ENCODE measurements around the gene PGAP6.
A peak's percentile ranks its signal among the peaks of the same experiment; 100 is the strongest.
"Not testable (repeated sequence)": the region's sequence is repeated elsewhere in the genome, so short reads cannot be mapped to it uniquely, and the experiment has no call there.

Gene PGAP6

DNA sequence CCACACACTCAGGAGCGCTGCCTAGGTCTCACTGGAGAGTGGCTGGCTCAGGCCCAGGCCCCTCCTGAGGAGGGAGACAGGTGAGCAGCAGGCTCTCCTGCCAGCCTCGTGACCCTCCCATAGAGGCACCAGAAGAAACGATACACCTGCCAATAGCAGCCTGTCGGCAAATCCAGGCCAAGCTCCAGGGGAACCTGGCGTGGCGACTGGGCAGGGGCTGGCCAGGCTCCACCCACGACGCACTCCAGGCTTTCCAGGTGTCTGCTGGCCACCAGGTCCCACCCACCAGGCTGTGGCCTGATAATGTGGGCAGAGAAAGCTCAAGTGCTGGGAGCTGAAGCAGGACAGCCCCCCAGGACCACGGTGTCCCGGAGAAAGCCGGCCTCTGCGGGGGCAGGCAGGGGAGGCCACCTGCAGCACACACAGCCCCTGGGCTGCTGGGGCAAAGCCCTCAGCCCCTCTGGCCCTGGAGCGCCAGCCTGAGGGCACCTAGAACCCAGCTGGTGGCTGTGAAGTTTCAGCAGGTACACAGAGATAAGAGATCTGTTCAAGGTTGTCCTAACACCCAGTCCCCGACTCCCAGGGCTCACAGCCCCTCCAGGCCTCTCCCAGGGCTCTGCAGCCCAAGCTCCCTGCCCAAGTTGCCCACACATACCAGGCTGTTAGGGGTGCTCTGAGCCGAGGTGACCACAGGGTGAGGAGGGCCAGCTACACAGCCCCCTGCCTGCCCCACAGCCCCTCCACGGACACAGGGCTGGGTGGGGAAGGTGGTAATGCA lies 2.4 kb downstream of the PGAP6 start:
- no peak for DNase-seq (ENCODE audit: low spot score)

GRCh38 chr16:378821-379182 lies 3.0 kb downstream of the PGAP6 start:
- DNase-seq (ENCODE audit: low spot score), result no peak

DNA sequence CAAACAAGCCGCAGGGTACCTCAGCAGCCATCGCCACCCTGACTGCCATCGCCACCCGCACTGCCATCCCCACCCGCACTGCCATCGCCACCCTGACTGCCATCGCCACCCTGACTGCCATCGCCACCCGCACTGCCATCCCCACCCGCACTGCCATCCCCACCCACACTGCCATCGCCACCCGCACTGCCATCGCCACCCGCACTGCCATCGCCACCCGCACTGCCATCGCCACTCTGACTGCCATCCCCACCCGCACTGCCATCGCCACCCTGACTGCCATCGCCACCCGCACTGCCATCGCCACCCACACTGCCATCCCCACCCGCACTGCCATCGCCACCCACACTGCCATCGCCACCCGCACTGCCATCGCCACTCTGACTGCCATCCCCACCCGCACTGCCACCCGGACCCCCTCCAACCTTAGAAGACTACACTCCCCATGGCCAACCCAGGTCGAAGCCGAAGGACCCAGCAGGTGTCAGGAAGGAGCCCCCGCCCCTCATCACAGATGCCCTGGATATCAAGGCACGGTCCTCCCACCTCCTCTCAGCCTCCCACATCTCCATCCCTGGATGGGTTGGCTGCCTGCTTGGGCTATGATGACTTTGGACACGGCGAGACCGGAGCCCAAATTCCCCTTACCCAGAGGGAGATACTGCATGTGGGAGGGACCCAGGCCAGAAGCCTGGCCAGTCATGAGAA lies 3.5 kb downstream of the PGAP6 start:
- not testable (repeated sequence) for DNase-seq (ENCODE audit: low spot score)

DNA sequence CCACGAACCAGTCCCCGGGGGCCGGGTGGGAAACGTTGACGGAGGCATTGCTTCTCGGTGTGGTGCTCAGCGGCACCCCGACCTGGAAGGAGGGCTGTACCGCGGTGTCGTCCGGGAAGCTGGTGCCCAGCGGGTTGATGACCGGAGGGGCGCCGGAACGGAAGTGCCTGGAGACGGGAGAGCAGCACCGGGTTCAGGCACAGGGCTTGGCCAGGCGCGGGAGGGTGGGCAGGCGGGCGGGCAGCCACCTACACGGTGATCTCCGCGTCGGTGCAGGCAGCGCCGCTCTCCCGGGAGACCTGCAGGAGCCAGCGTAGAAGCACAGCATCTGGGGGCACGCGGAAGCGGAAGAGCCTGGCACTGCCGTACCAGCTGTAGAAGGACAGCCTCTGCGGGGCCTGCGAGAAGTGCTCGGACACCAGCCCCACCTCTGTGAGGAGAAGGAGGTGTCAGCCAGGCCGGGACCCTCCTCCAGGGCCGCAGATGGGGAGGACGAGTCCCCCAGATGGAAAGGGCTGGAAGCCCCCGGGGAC lies 4.3 kb downstream of the PGAP6 start:
- no peak for DNase-seq (ENCODE audit: low spot score)

DNA sequence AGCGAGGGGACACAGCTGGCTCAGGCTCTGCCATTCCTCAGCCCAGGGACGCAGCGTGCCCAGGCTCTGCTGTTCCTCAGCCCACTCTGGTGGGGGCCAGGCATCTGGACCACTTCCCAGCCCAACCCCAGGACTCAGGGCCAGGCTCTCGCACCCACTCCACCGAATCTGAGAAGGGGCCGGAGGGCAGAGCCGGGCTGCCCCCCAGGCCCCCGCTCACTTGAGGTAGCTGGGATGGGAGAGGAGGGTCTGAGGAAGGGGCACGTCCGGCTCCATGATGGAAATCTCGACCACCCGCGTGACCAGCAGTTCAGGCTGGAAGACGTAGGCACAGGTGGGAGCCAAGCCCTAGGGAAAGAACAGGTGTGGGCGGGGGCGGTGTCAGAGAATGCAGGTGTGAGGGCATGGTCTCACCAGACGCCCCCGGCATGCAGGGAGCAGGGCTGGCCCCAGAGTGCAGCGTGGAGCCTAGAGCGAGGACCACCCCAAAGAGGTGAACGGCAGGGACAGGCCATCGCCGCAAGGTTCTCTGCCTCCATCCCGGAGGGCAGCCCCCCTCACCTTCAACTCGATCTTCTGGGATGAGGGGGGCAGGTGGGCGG lies 4.9 kb downstream of the PGAP6 start:
- DNase-seq (ENCODE audit: low spot score), result no peak

DNA sequence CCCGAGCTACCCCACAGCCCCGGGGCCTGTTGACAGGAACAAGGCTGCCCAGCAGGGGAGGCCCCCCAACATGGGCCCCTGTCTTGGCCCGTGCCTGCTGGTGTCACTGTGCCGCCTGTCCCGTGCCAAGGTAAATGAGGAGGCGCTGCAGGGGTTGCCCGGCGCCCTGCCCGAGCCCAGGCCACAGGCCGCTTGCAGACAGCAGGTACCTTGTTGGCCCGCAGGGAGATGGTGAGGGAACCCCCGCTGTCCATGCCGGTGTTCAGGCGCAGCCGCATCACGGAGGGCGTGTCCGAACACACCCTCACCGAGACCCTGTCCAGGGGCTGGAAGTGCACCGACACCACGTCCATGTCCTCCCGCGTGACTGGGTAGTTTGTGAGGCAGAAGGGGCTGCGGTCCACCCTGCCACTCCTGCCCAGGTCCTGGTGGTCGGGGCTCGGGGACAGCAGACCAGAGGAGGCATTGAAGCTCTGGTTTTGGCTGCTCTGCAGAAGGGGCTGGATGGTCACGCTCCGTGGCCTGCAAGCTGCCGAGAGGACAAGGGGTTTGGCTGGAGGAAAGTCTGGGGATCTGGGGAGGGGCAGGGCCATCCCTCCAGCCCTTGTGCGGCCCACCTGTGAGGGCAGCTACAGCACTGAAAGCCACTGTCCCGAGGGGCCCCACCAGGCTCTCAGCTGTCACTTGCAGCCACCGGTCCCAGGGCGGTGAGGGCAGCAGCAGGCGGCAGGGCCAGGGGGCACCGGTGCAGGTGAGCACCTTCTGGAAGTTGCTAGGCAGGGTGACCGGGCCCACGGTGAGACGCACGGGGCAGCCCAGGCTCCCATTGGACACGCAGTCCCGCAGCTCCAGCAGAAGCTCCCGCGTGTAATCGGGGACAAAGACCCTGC lies 5.6 kb downstream of the PGAP6 start:
- no peak for DNase-seq (ENCODE audit: low spot score)

DNA sequence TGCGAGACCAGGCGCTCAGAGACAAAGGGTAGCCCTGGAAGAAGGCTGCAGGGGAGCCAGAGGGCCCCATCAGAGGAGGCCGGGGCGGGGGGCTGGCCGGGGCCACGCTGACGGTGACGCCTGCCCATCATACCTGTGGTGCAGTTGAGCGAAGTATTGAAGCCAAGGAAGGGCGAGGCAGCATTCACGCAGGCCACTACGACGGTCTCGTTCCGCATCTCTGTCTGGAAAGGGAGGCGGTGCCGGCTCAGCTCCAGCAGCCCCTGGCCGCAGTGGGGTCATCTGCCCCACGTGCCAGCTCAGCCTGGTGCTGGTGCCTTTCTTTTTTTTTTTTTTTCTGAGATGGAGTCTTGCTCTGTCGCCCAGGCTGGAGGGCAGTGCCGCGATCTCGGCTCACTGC lies 6.6 kb downstream of the PGAP6 start:
- DNase-seq (ENCODE audit: low spot score), result no peak

- DNase-seq (ENCODE audit: low spot score), result no peak
These were observed 7.2 kb downstream of the PGAP6 start for GRCh38 chr16:374616-374926.

GRCh38 chr16:373848-374615 lies 7.7 kb downstream of the PGAP6 start:
- no peak for DNase-seq (ENCODE audit: low spot score)

GRCh38 chr16:373020-373598 lies 8.7 kb downstream of the PGAP6 start:
- no peak for DNase-seq (ENCODE audit: low spot score)

DNA sequence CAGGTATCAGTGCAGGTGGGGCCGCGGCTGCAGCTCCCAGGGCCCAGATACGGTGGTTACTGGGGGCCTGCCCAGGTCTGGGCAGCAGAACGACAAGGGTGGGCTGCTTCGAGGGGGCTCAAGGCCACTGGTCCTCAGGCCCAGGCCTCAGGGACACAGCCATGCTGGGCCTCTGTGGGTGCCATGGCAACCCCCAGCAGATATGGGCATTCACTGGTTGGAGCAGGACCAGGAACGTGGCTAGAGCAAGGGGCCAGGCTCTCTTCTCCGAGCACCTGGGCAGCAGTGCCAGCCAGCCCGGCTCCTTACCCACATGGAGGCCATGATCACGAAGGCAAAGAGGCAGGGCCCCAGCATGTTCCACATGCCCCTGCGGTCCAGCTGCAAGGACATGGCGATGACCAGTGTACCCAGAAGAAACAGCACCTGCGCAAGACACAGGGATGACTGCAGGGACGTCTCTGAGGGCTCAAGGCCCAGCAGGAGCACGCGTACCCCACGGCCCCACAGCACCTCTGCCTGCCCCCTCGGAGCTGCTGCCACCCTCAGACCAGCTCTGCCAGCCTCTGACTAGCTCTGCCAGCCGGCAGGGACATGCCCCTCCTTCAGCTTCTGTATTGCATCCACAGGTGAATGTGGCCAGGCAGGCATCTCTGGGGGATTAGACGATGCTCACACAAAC lies 9.3 kb downstream of the PGAP6 start:
- no peak for DNase-seq (ENCODE audit: low spot score)

GRCh38 chr16:371515-372301 lies 10.1 kb downstream of the PGAP6 start:
- no peak for DNase-seq (ENCODE audit: low spot score)

DNA sequence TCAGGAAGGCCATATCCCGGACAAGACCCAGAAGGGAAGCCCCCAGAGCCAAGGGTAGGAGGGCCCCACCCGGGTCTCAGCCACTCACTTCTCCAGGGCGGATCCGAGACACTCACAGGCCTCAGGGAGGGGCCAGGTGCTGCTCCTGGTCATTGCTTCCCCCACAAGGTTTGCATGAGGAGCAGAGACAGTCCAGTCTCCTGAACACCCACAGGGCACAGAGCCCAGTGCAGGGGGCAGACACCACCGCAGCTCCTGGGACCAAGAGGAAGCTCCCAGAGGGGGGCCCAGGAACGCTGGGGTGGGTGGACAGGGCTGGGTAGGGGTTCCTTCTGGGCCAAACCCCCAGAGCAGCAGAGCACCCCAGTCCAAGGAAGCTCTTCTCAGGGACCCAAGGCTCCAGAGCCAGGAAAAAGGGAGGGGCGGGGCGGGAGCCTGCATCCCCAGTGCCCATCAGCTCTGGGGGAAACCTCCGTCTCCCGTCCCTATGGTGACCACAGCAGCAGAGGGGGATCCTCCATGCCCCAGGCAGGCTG lies 10.7 kb downstream of the PGAP6 start:
- no peak for DNase-seq (ENCODE audit: low spot score)

DNA sequence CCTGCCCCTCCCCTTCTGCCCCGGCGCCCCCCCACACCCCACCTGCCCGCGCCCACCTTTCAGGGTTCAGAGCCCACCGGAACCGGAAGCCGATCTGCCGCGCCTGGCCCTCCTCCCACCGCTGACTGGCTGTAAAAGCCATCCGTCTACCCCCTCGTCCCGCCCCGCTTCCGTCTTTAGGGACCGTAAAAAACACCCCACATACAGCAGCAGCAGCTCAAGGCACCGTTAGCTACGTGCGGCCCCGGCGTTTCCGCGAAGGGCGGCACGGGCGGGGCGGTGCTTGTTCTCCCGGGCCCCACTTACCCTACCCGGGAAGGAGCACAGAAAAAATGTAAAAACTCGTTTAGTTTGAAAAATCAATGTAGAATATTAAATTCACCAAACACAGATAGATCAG lies 11.3 kb downstream of the PGAP6 start, which contains the start of gene MRPL28:
Gene MRPL28 (minus strand): TSS at position 96 of the 400 bp plus-strand sequence. CDS start 320 bp downstream, outside the sequence.
- peak; percentile 91 for DNase-seq (ENCODE audit: low spot score)

DNA sequence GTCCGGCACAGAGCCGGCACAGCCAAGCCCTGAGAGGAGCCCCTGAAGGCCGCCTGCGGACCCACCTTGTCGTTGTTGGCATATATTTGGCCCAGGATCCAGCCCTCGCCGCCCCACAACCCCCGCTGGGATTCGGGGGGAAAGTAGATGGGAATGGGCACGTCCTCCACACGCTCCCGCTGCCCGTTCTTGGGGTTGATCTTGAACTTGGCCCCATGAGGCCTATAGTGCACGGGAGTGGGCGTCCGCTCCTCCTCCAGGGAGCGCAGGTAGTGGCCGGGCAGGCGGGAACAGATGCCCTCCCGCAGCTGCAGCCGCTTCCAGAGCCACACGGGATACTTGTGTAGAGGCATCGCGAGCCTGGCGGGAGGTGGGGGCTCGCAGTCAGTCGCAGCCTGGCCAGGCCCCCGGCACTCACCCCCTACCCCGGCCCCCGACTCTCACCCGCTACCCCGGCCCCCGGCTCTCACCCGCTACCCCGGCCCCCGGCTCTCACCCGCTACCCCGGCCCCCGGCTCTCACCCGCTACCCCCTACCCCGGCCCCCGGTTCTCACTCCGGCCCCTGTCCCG lies 11.8 kb downstream of the PGAP6 start:
- no peak for DNase-seq (ENCODE audit: low spot score)

DNA sequence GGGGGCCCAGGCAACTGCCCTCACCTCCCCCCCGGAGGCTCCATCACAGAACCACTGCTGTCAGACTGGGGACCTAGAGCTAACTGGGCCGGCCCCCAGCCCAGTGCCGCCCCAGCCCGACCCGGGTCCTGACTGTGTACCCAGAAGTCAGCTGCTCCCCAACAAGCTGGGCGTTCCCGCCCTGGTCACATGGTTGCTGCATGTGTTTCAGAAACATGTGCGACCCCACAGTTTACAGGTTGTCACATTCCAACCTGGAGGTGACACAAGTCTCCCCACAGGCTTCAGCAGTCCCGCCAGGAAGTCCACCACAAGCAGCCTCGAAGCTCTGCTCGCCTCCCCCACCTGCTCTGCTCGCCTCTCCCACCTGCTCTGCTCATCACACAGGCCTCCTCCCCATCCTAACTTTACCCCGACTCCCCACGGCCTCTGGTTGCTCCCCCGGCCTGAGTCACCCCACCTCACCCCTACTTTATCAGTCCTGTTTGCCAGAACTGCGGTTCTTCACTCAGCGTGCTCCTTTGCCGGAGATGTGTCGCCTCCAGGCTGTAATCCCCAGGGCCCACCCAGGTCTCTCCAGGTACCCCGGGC lies 12.4 kb downstream of the PGAP6 start:
- no peak for DNase-seq (ENCODE audit: low spot score)

GRCh38 chr16:368388-369158 lies 13.2 kb downstream of the PGAP6 start:
- DNase-seq (ENCODE audit: low spot score), result no peak

Measured in hematopoietic multipotent progenitor cell treated with erythropoietin and hydrocortisone succinate and interleukin-3 and kit ligand, for 17 days (in vitro differentiated cells).